ENCODE measurements around the gene ZNF593OS. TPM values are rescaled to one million over a fixed set of nuclear protein-coding genes. Genes with fewer than 3 reads are reported as not detected.

Gene ZNF593OS
- total RNA-seq, 1 experiment from 2014 or later: not detected

DNA sequence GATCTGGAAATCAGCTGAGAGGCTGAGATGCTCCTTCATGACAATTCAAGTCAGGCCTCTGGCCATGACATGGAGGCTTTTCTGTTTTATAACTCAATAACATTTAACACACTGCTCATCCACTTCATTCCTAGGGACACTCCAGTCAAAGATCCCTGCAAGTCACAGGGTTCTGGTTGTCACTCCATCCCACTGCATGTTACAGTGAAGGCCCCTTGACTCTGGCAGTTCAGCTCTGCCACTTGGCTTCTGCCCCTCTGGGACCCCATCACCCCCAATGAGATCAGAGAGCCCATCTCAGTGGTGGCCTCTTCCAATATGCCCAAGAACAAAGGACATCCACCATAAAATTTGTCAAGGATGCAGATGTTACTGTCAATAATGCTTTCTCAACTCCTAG is 22.7 kb downstream of the ZNF593OS start:
- Histone ChIP-seq H3K4me3 (no peak overlapping the region), H3K9me3 (no peaks in the 10 kb centered on the region), H3K27me3 (no peaks in the 10 kb centered on the region; the same call in 1 of the 2 replicates), H3K36me3 (no peaks in the 10 kb centered on the region)
- no peak for DNase-seq

DNA sequence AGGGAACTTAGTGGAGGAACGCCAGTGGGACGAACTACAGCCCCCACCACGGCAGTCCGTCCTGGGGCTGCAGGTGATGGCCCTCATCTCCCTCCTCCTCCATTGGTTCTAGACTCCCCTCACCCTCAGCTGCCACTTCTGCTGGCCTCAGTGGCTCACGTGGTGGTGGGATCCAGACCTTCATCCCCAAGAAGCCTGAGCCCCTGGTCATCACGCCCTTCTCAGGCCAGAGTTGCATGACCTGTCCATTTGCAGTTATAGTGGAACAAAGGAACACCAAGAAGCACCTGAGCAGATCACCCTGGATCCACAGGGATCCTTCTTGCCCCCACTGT is 25.7 kb downstream of the ZNF593OS start:
- Histone ChIP-seq H3K36me3 (no peaks in the 10 kb centered on the region), H3K9me3 (no peaks in the 10 kb centered on the region), H3K27me3 (no peaks in the 10 kb centered on the region; the same call in 1 of the 2 replicates), H3K4me3 (no peak overlapping the region)
- DNase-seq: no peak

DNA sequence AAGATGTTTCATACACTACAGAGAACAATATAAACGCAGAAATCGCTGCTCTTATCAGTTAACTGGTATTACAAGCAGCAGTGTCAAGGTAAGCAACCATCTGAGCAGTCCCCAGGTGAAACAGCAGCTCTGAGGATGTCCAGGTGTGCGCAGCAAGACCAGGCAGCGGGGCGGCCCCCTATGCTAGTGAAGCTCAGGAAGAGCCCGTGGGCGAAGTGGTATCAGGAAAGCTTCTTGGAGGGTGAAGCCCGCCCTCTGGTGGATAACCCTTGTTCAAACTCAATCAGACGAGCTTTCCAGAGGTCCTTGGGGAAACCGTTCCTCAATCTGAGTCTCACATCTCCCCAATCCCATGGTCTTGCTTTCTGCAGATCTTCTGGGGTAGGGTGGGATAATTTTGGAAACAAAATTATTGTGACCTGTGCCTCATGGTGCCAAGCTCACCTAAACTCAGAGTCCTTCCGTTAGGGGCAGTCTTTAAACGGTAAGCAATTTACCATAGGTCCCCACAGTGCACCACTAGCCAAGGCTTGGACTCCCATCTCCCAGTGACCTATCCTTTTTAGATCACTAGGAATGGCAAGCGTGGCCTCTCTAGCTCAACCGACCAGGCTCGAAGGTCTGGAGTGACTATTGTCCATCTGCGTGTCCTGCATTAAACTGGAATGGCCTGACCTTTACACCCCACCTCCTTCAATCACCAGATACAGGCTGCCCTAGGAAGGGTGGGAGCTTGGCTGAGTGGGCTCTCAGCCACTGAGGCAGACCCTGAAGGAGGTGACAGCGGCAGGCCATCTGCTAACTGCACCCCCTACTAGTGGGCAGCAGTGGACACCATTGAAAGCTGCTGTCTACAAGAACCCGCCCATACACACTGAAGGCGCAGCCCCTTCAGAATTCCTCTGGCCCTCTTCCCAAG is 26.3 kb downstream of the ZNF593OS start:
- Histone ChIP-seq H3K4me3 (no peak overlapping the region), H3K9me3 (no peaks in the 10 kb centered on the region), H3K36me3 (no peaks in the 10 kb centered on the region), H3K27me3 (no peaks in the 10 kb centered on the region)
- peak; percentile 52 for DNase-seq

DNA sequence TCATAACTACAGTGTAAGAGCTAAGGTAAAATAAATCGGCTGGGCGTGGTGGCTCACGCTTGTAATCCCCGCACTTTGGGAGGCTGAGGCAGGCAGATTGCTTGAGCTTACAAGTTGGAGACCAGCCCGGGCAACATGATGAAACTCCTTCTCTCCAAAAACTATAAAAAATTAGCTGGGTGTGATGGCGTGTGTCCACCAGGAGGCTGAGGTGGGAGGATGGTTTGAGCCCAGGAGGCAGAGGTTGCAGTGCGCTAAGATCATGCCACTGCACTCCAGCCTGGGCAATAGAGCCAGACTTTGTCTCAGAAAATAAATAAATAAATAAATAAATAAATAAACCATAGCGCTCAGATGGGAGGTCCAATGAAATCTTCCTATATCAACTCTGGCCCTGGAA is 29.5 kb downstream of the ZNF593OS start:
- DNase-seq: peak; percentile 20
- H3K36me3 ChIP-seq: no peaks in the 10 kb centered on the region
- H3K9me3 ChIP-seq: no peaks in the 10 kb centered on the region
- H3K27me3 ChIP-seq: no peaks in the 10 kb centered on the region
- H3K4me3 ChIP-seq: no peak overlapping the region

DNA sequence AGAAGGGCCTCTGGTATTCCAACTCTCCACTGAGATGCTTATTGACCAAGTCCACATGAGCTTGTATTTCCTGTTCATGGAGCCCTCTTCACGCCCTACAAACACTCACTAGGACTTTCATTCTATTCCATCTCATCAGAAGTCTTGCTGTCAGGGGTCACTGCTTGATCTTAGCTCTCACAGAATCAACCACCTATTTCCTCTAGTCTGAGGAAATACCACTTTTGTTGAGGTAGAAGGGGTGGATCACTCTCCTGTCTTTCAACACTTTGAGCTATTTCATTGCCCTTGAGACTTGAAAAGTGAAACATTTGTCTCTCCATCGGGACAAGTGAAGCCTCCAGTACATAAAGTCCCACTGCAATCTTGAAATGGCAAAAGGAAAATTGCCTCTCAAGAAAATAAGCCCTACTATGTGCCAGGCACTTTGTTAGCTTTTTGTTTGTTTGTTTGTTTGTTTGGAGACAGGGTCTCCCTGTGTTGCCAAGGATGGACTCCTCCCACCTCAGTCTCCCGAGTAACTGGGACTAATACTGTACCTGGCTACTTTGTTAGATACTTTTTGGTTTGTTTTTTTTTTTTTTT is 32.6 kb downstream of the ZNF593OS start:
- H3K9me3 ChIP-seq: 0 out of 2 replicates have a peak, but pooled peaks cover 2% of the 10 kb centered on the region
- no peak for DNase-seq
- H3K36me3 ChIP-seq: no peaks in the 10 kb centered on the region
- no peak overlapping the region for H3K4me3 ChIP-seq
- H3K27me3 ChIP-seq: no peaks in the 10 kb centered on the region

DNA sequence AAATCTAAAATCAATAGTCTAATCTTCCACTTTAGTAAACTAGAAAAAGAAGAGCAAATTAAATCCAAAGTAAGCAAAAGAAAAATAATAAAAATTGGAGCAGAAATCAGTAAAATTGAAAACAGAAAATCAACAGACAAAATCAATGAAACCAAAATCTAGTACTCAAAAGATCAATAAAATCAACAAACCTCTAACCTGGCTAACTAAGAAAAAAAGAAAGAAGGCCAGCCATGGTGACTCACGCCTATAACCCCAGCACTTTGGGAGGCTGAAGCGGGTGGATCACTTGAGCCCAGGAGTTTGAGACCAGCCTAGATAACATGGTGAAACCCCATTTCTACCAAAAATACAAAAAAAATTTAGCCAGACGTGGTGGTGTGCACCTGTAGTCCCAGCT is 37.2 kb downstream of the ZNF593OS start:
- no peak for DNase-seq
- H3K36me3 ChIP-seq: no peaks in the 10 kb centered on the region
- no peaks in the 10 kb centered on the region for H3K27me3 ChIP-seq
- 0 out of 2 replicates have a peak, but pooled peaks cover 2% of the 10 kb centered on the region for H3K9me3 ChIP-seq
- no peak overlapping the region for H3K4me3 ChIP-seq

DNA sequence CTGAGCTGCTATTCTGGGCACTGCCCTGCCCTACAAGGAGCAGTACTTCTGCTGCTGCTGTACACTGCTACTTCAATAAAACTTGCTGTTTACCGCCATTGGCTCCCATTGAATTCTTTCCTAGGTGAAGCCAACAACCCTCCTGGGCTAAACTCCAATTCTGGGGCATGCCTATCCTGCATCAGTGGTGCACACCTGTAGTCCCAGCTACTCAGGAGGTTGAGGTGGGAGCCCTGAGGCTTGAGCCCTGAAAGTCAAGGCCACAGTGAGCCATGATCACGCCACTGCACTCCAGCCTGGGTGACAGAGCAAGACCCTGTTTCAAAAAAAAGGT is 38.8 kb downstream of the ZNF593OS start:
- no peaks in the 10 kb centered on the region for H3K36me3 ChIP-seq
- no peak for DNase-seq

DNA sequence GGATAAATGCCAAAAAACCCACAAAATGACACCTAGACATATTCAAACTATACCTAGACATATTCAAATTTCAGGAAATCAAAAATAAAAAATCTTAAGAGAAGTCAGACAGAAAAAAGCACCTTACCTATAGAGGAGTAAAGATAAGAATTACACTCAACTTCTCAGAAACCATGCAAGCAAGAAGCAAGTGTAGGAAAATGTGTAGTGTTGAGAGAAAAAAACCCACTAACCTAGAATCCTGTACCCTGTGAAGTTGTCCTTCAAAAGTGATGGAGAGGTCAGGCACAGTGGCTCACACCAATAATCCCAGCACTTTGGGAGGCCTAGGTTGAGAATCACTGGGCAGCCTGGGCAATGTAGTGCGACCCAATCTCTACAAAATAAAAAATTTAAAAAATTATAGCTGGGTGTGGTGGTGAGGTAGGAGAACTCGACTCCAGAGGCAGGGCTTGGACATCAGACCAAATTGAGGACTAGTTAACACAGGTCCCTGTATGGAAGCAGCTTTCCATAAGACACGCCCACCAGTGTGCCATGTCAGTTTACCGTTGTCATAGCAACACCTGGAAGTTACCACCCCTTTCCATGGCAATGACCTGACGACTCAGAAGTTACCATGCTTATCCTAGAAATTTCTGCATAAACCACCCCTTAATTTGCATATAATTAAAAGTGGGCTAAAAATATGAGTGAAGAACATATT is 39.4 kb downstream of the ZNF593OS start:
- Histone ChIP-seq H3K36me3 (no peaks in the 10 kb centered on the region), H3K4me3 (no peak overlapping the region)
- no peak for DNase-seq

More for the DNA sequence above, 38.8 kb downstream of the ZNF593OS start:
- no peaks in the 10 kb centered on the region for H3K27me3 ChIP-seq
- H3K9me3 ChIP-seq: 0 out of 2 replicates have a peak, but pooled peaks cover 2% of the 10 kb centered on the region
- no peak overlapping the region for H3K4me3 ChIP-seq

DNA sequence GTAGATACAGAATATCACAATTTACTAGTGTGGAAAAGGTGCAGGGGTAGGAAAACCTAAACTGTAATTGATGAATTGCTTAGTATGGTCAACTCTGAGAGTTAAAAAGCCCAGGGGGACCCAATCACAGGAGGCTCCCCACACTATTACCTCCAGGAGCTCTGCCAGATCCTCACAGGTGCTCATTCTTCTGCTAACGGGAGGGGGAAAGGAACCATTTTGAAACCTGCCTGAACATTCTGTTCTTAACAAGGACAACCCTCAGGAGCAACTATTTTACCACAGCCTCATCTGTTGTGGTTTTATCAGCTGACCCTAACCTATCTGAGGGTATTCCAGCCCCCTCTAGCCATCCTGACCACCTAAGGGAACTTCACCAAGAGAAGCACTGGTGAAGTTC is 40.9 kb downstream of the ZNF593OS start:
- 0 out of 2 replicates have a peak, but pooled peaks cover 2% of the 10 kb centered on the region for H3K9me3 ChIP-seq
- no peak for DNase-seq
- no peaks in the 10 kb centered on the region for H3K27me3 ChIP-seq
- no peak overlapping the region for H3K4me3 ChIP-seq
- no peaks in the 10 kb centered on the region for H3K36me3 ChIP-seq

More for the DNA sequence above, 39.4 kb downstream of the ZNF593OS start:
- no peaks in the 10 kb centered on the region for H3K27me3 ChIP-seq
- 0 out of 2 replicates have a peak, but pooled peaks cover 2% of the 10 kb centered on the region for H3K9me3 ChIP-seq

DNA sequence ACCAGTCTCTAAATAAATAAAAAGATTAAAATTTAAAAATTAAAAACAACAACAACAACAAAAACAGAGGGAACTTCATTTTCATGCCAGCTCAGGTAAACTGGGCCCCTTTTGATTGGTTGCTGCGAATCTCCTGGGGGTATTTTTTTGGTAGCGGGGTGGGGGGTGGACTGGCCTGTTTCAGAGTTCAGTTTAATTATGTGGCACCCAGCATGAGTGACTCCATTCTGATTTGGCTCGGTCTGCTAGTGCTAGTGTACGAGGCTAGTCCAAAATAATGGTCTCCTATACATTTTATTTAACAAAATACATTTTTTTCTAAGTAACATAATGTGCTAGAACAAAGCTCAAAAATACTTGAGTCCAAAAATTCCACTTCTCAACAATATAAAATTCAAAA is 41.9 kb downstream of the ZNF593OS start:
- DNase-seq: no peak
- Histone ChIP-seq H3K4me3 (no peak overlapping the region), H3K36me3 (no peaks in the 10 kb centered on the region), H3K9me3 (no peaks in the 10 kb centered on the region), H3K27me3 (no peaks in the 10 kb centered on the region)

DNA sequence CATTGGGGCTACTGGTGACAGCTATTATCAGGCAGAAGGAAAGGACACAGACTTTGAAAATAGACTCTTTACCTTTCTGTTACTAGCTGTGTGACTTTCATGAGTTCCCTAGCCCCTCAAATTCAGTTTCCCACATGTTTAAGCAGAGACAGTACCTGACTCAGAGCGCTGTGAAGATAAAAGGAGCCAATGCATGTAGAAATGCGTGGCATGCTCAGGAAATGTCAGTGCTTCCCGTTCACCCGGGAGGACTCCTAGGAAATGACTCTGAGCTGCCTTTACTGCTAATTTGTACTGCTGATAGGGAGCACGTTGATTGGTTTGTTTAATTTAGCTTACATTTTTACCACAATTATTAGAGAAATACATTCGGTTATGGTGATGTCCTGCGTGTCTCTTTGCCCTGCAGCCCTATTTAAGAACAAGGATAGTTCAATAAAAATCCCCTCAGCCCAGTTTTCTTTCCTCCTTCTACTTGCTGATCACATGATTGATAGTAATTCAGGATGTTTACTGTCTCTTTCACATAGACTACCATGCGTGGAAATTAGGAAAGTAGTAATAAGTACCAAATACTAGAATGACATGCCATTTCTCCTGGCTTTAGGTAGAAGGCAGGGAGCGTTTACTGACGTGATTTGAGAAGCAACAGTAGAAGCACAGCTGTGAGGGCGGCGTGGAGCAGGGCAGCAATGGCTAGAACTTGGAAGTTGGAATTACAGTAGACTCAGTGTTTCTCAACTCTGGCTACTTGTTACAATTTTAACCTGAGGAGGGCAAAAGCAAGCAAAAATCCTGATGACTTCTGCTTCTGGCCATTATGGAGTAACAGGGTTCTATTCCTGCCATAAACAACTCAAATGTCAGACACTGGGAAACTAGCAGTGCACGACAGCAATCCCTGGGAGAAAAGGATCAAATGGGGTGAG is 44.1 kb downstream of the ZNF593OS start:
- no peak for DNase-seq

DNA sequence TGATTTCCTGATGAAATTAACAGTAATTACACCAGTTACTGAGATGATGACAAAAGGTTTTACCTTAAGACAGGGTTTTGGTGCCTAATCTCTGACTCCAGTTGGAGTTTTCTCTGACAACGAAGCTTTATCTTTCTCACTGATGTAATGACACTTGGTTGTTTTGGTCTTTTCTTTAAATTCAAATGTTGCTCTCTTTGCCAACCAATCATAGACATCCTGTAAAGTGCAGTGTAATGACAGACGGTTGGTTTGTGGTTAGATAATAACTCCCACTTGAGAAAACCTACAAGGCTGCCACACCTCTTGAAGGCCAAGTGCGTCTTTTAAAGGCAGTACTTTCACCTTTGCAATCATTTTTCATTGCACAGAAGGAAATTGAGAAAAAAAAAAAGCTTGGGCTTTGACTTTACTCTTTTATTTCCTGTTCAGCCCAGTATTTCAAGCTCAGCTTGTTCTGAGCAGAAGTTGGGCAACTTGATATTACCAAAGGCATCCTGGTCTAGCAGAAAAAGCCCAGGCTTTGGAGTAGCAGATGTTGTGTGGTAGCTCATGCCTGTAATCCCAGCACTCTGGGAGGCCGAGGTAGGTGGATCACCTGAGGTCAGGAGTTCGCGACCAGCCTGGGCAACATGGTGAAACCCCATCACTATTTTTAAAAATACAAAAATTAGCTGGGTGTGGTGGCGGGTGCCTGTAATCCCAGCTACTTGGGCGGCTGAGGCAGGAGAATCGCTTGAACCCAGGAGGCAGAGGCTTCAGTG is 45.1 kb downstream of the ZNF593OS start:
- H3K4me3 ChIP-seq: no peak overlapping the region
- DNase-seq: no peak
- H3K36me3 ChIP-seq: no peaks in the 10 kb centered on the region; the same call in 1 of the 2 replicates
- H3K9me3 ChIP-seq: no peaks in the 10 kb centered on the region
- no peaks in the 10 kb centered on the region for H3K27me3 ChIP-seq

More for the DNA sequence above, 44.1 kb downstream of the ZNF593OS start:
- H3K9me3 ChIP-seq: no peaks in the 10 kb centered on the region
- no peaks in the 10 kb centered on the region for H3K36me3 ChIP-seq
- no peaks in the 10 kb centered on the region for H3K27me3 ChIP-seq
- no peak overlapping the region for H3K4me3 ChIP-seq

DNA sequence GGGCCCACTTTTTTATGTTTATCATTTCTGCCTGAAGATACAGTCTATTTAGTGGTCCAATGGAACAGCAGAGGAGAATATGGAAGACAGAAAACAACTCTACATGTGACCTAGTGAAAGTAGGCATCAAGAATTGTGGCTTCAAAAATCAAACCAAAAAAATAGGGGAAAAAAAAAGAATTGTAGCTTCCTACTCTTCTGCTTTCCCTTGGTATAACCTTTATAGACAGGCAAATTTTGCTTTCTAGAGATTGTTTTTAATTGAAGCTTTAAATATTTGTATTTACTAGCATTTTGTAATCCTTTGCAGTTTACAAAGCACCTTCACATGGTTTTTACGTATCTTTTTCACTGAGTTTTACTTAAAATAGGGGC is 45.7 kb downstream of the ZNF593OS start:
- DNase-seq: no peak
- Histone ChIP-seq H3K4me3 (no peak overlapping the region), H3K27me3 (no peaks in the 10 kb centered on the region), H3K9me3 (no peaks in the 10 kb centered on the region), H3K36me3 (no peaks in the 10 kb centered on the region; the same call in 1 of the 2 replicates)

DNA sequence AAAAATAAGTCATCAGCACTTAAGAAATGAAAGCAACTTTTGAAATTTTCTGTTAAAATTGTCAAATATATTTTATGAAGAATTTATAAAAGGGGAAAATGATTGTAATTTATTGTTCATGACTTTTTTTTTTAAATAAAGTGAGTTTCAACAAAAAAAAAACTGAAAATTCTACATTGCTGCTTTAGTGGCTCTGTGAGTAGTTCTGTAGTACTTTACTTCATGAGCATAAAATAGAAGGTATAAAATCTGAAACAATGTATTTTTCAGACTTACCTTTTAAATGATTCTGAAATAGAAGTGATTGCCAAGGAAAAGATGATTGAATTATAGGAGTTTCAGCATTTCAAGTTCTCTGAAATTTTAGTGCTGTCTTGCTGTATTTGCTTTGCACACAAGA is 46.2 kb downstream of the ZNF593OS start:
- Histone ChIP-seq H3K27me3 (no peaks in the 10 kb centered on the region), H3K9me3 (no peaks in the 10 kb centered on the region), H3K4me3 (no peak overlapping the region), H3K36me3 (no peaks in the 10 kb centered on the region; the same call in 1 of the 2 replicates)
- no peak for DNase-seq

DNA sequence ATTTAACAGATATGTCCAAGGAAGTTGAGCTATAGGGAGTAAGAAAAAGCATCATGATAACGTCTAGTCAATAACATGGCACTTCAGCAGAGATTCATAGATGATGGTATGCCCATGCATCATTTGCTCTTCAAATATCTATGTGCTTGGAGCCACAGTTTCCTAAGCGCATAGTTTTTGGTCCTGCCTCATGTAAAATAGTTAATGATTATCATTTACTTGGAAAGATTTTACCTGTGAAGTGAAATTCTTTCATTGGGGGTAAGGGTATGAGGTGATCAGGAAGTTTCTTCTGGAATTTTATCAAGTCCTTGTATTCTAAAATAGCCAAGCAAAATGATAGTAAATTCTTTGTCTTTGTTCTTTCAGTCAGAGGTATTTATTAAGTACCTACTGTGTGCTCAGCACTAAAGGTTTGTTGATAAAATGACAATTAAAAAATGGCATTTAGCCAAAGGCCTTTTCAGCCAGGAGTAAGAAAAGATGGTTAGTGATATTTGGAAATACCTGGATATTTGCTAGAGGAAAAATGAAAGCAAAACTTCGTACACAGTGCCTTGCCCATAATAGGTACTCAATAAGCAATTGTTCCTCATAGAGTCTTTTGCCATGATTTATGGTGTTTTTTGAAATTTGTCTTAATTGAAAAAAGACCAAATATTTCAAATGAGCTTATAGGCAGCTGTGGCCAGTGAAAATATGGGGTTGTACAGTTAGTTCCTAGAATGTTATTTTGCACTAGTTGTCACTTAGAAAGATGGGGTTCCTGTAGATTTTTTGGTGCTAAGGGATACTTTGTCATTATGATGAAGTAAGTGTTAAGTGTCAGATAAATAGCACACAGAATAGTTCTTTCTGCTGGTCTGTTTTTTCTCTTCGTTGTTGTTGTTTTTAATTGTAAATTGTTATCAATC is 47.0 kb downstream of the ZNF593OS start:
- Histone ChIP-seq H3K36me3 (no peaks in the 10 kb centered on the region; the same call in 1 of the 2 replicates), H3K4me3 (no peak overlapping the region), H3K27me3 (no peaks in the 10 kb centered on the region), H3K9me3 (no peaks in the 10 kb centered on the region)
- no peak for DNase-seq
